Loucy (cell line): ENCODE measurements around the gene EIF3K.

Source experiments
- H2AFZ ChIP-seq: fragments of 200-600 bp; sonication (generic); 2 replicates; pipeline ENCODE4 v1.6.0; 2016; ENCODE audit warnings: antibody characterized with exemption, mild to moderate bottlenecking, low read length, moderate library complexity
- H3F3A ChIP-seq: fragments of 200-600 bp; 2 replicates; pipeline ENCODE4 v1.6.0; 2016; ENCODE audit warnings: antibody characterized with exemption, low read depth, mild to moderate bottlenecking
- H3K27me3 ChIP-seq: fragments of 200-600 bp; sonication (generic); 2 replicates; pipeline ENCODE4 v1.6.1; 2014; ENCODE audit warnings: low read length, mild to moderate bottlenecking; ENCODE audit not compliant: insufficient read depth, poor library complexity, severe bottlenecking
- H3K36me3 ChIP-seq: fragments of 200-600 bp; sonication (generic); 2 replicates; pipeline ENCODE4 v1.6.1; 2016; ENCODE audit warnings: low read length; ENCODE audit not compliant: insufficient read depth
- H3K4me1 ChIP-seq: fragments of 200-600 bp; sonication (generic); 2 replicates; pipeline ENCODE4 v1.5.1; 2014; ENCODE audit warnings: low read length, mild to moderate bottlenecking; ENCODE audit not compliant: insufficient read depth, poor library complexity, severe bottlenecking
- H3K4me2 ChIP-seq: fragments of 200-600 bp; sonication (generic); 2 replicates; pipeline ENCODE4 v1.6.0; 2014; ENCODE audit warnings: antibody characterized with exemption, low read length, low read depth, mild to moderate bottlenecking; ENCODE audit not compliant: poor library complexity, severe bottlenecking
- H3K4me3 ChIP-seq: fragments of 200-600 bp; sonication (generic); 2 replicates; pipeline ENCODE4 v1.5.1; 2014; ENCODE audit warnings: low read length, mild to moderate bottlenecking, mixed read lengths; ENCODE audit not compliant: poor library complexity, severe bottlenecking
- H3K79me2 ChIP-seq: fragments of 200-600 bp; sonication (generic); 2 replicates; pipeline ENCODE4 v1.6.1; 2014; ENCODE audit warnings: low read length; ENCODE audit not compliant: insufficient read depth
- H3K9ac ChIP-seq: fragments of 200-600 bp; sonication (generic); 2 replicates; pipeline ENCODE4 v1.6.0; 2014; ENCODE audit warnings: mild to moderate bottlenecking, low read depth, low read length, moderate library complexity; ENCODE audit not compliant: poor library complexity, severe bottlenecking
- H3K9me2 ChIP-seq: fragments of 200-600 bp; sonication (generic); replicated peaks from 2 replicates; pipeline ENCODE4 v1.6.1; 2016; ENCODE audit warnings: low read depth, low read length, mixed read lengths
- H3K9me3 ChIP-seq: fragments of 200-600 bp; sonication (generic); 2 replicates; pipeline ENCODE4 v1.6.1; 2014; ENCODE audit warnings: mild to moderate bottlenecking, antibody characterized with exemption, low read length, low read depth; ENCODE audit not compliant: insufficient read depth
- H4K20me1 ChIP-seq: fragments of 200-600 bp; sonication (generic); 2 replicates; pipeline ENCODE4 v1.6.0; 2014; ENCODE audit warnings: antibody characterized with exemption, low read length, mild to moderate bottlenecking; ENCODE audit not compliant: insufficient read depth, poor library complexity, severe bottlenecking
- CTCF ChIP-seq: fragments of 200-600 bp; sonication (generic); conservative IDR thresholded peaks from 2 replicates; pipeline ENCODE4 v1.5.1; 2014; ENCODE audit warnings: mild to moderate bottlenecking, antibody characterized with exemption, low read length
- EZH2phosphoT487 ChIP-seq: fragments of 200-600 bp; IDR thresholded peaks from 2 replicates; pipeline ENCODE4 v1.6.1; 2018; ENCODE audit warnings: antibody characterized with exemption, mild to moderate bottlenecking, moderate library complexity, borderline replicate concordance

Gene EIF3K

DNA sequence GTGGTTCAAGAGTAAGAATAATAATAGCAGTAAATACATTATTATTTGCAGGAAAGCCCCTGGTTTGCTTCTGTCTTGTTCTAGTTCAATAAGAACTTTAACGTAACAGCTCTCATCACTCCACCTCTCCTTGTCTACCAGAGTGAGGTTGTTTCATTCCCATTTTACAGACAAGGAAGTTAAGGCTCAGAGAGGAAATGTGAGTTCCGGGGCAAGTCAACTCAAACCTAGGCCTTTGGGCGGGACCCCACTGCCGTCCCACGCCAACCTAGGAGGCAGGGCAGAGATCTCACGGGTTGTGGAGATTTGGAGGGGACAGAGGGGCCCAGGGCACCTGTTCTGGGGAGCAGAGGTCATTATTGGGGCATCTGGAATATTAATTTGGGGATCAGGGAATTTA, 2.7 kb upstream of the EIF3K start:
- Histone ChIP-seq H3F3A (peaks cover 6% of the 10 kb centered on the region), H3K79me2 (peaks cover 41% of the 10 kb centered on the region), H3K9me3 (no peaks in the 10 kb centered on the region), H3K4me3 (peak overlapping the region; percentile 88), H3K9me2 (no peaks in the 10 kb centered on the region), H3K27me3 (no peaks in the 10 kb centered on the region), H4K20me1 (peaks cover 12% of the 10 kb centered on the region), H3K9ac (peak overlapping the region; percentile 93), H3K36me3 (peaks cover under 1% of the 10 kb centered on the region; the same call in 1 of the 2 replicates), H3K4me2 (peak overlapping the region; percentile 88), H2AFZ (no peak overlapping the region), H3K4me1 (peaks cover 37% of the 10 kb centered on the region)
- no peak for TF ChIP-seq CTCF
- TF ChIP-seq EZH2phosphoT487, result no peak

- peak overlapping the region; percentile 88 for H3K4me2 ChIP-seq
- H3K4me3 ChIP-seq, result peak overlapping the region; percentile 88
- peaks cover 4% of the 10 kb centered on the region; the same call in 1 of the 2 replicates for H3K36me3 ChIP-seq
Observed at GRCh38 chr19:38617283-38617763, 1.7 kb upstream of the EIF3K start.

DNA sequence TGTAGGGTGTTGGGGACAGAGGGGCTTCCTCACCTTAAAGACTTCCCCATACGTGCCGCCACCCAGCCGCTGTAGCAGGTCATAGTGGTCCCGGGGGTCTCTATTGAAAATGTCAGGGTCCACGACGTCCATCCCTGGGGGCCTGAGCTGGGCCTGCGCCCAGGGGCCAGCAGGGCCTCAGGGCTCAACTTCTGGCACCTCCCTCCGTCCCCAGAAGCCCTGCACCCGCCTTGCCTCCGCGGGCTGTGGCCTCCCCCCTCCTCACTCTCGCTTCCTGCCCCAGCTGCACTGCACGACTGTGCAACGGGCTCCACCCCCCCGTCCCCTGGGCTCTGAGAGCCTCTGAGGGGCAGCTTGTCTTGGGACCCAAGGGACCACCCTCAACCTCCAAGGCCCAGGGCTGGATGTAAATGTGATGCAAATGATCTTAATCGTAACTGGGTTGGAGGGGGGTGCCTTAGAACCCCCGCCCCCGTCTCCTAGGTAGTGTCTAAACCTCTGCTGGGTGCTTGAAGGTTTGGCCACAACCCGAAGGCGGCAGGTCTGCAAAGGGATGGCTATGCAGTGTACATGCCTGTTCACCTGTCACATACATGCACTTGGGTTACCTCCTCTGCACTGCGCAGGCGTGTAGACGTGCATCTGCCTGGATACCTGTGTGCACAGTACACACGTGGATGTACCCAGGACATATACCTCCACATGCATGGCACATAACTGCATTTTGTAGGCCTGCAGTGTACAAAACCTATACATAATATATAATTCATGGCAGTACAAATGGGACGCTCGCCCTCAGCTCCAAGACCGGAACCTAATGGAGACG, 1.0 kb upstream of the EIF3K start, which contains the start of gene MAP4K1:
Gene MAP4K1, minus strand, starts transcription at position 190 of the 826 bp plus-strand sequence. Its CDS starts 58 bp downstream, at position 132.
- TF ChIP-seq CTCF, result no peak
- no peaks in the 10 kb centered on the region for H3K9me3 ChIP-seq
- H3K4me1 ChIP-seq, result peaks cover 37% of the 10 kb centered on the region
- H3K27me3 ChIP-seq, result no peaks in the 10 kb centered on the region
- peaks cover 6% of the 10 kb centered on the region for H3F3A ChIP-seq
- H2AFZ ChIP-seq, result peak within 1 kb of the TSS; percentile 85
- H3K9me2 ChIP-seq, result no peaks in the 10 kb centered on the region
- peaks cover 4% of the 10 kb centered on the region; the same call in 1 of the 2 replicates for H3K36me3 ChIP-seq
- peak within 1 kb of the TSS; percentile 93 for H3K9ac ChIP-seq
- H3K4me2 ChIP-seq, result peak within 1 kb of the TSS; percentile 88
- peak within 1 kb of the TSS; percentile 88 for H3K4me3 ChIP-seq
- peaks cover 50% of the 10 kb centered on the region for H3K79me2 ChIP-seq
- H4K20me1 ChIP-seq, result peaks cover 12% of the 10 kb centered on the region

More at GRCh38 chr19:38617283-38617763, 1.7 kb upstream of the EIF3K start:
- peaks cover 37% of the 10 kb centered on the region for H3K4me1 ChIP-seq
- no peaks in the 10 kb centered on the region for H3K9me2 ChIP-seq
- H3K27me3 ChIP-seq, result no peaks in the 10 kb centered on the region
- peak overlapping the region; percentile 85 for H2AFZ ChIP-seq
- H3F3A ChIP-seq, result peaks cover 6% of the 10 kb centered on the region
- peaks cover 12% of the 10 kb centered on the region for H4K20me1 ChIP-seq
- H3K79me2 ChIP-seq, result peaks cover 50% of the 10 kb centered on the region
- no peaks in the 10 kb centered on the region for H3K9me3 ChIP-seq
- peak overlapping the region; percentile 93 for H3K9ac ChIP-seq
- TF ChIP-seq EZH2phosphoT487, result no peak
- TF ChIP-seq CTCF, result no peak
